ENCODE measurements around the gene HUS1. TPM values are rescaled to one million over a fixed set of nuclear protein-coding genes. Genes with fewer than 3 reads are reported as not detected.
A peak's percentile ranks its signal among the peaks of the same experiment; 100 is the strongest.

Gene HUS1
- total and polyA plus RNA-seq, 2 experiments from 2014 or later = 16.1 to 27.7 TPM

DNA sequence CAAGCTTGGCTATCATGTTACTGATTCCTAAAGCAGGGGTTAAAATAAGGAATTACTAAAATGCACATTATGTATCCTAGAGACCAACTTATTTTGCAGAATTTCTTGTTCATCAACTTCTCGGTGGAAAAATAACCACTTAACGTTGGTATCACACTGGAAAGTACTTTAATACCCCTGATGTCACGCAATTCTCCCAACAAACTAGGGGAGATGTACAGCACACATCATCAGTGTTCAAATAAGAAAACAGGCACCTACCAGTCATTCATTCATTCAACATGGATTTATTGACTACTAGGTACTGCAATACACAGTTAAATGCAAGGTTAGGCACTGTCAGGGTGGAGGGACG is 648 bp downstream of the HUS1 start:
- H3K4me1 ChIP-seq (ENCODE audit: insufficient read depth) = peaks cover 8% of the 10 kb centered on the region
- no peaks in the 10 kb centered on the region for H3K27me3 ChIP-seq
- H3K4me2 ChIP-seq = peak overlapping the region; percentile 82
- no peaks in the 10 kb centered on the region for H4K20me1 ChIP-seq (ENCODE audit: insufficient read depth, poor library complexity, severe bottlenecking)
- H3K27ac ChIP-seq = peak overlapping the region; percentile 95
- H3K9me3 ChIP-seq (ENCODE audit: low read depth) = no peaks in the 10 kb centered on the region
- peaks cover 14% of the 10 kb centered on the region for H3K79me2 ChIP-seq
- no peaks in the 10 kb centered on the region for H3K9me2 ChIP-seq (replicated peaks; ENCODE audit: insufficient read depth)
- peaks cover 3% of the 10 kb centered on the region for H3K36me3 ChIP-seq (replicated peaks; ENCODE audit: insufficient read depth, low read depth)
- 19% methylated on average over 4 of the region's 4 CpGs for WGBS (ENCODE audit: low lambda C conversion rate, missing lambda C conversion rate)
- peak overlapping the region; percentile 69 for H3K4me3 ChIP-seq
- H2AFZ ChIP-seq = peak overlapping the region; percentile 74
- TF ChIP-seq, protein P1, sequence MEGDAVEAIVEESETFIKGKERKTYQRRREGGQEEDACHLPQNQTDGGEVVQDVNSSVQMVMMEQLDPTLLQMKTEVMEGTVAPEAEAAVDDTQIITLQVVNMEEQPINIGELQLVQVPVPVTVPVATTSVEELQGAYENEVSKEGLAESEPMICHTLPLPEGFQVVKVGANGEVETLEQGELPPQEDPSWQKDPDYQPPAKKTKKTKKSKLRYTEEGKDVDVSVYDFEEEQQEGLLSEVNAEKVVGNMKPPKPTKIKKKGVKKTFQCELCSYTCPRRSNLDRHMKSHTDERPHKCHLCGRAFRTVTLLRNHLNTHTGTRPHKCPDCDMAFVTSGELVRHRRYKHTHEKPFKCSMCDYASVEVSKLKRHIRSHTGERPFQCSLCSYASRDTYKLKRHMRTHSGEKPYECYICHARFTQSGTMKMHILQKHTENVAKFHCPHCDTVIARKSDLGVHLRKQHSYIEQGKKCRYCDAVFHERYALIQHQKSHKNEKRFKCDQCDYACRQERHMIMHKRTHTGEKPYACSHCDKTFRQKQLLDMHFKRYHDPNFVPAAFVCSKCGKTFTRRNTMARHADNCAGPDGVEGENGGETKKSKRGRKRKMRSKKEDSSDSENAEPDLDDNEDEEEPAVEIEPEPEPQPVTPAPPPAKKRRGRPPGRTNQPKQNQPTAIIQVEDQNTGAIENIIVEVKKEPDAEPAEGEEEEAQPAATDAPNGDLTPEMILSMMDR (IDR thresholded peaks at IDR 0.05; ENCODE audit: poor library complexity) = no peak
- TF ChIP-seq EZH2 (IDR thresholded peaks at IDR 0.05; ENCODE audit: borderline replicate concordance) (no peak), EZH2phosphoT487 (IDR thresholded peaks at IDR 0.05; ENCODE audit: low read depth, severe bottlenecking, unreplicated experiment) (no peak)
- no peak for DNase-seq (ENCODE audit: low spot score)

DNA sequence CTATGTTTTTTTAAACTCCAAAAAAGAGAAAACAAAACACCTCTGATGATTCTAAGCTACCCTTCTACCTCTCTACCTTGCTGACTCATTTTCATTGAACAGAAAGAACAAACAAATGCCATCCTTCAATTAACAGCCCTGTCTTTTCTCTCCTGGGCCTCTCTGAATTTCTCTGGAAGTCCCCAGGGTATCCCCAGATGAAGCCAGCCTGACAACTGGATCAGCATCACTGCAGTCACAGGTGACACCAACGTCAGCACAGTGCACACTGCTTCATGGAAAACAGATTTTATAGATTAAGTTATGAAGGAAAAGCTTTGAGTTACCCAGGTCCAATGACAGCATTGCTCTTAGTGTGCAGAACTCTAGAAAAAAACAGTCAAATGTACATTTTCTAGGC is 5.7 kb downstream of the HUS1 start:
- Histone ChIP-seq H3K9me2 (replicated peaks; ENCODE audit: insufficient read depth) (no peaks in the 10 kb centered on the region), H3K36me3 (replicated peaks; ENCODE audit: insufficient read depth, low read depth) (peaks cover 3% of the 10 kb centered on the region), H2AFZ (no peak overlapping the region), H3K9me3 (ENCODE audit: low read depth) (no peaks in the 10 kb centered on the region), H3K4me3 (no peak overlapping the region), H3K79me2 (peaks cover 14% of the 10 kb centered on the region), H3K4me2 (no peak overlapping the region), H3K27me3 (no peaks in the 10 kb centered on the region), H3K27ac (no peak overlapping the region), H4K20me1 (ENCODE audit: insufficient read depth, poor library complexity, severe bottlenecking) (no peaks in the 10 kb centered on the region), H3K4me1 (ENCODE audit: insufficient read depth) (peaks cover 12% of the 10 kb centered on the region)
- DNase-seq (ENCODE audit: low spot score) = no peak
- WGBS (ENCODE audit: low lambda C conversion rate, missing lambda C conversion rate) = 96% methylated on average over 1 of the region's 1 CpG
- TF ChIP-seq, protein P1 (IDR thresholded peaks at IDR 0.05; ENCODE audit: poor library complexity) = no peak
- TF ChIP-seq EZH2phosphoT487 (IDR thresholded peaks at IDR 0.05; ENCODE audit: low read depth, severe bottlenecking, unreplicated experiment) (no peak), EZH2 (IDR thresholded peaks at IDR 0.05; ENCODE audit: borderline replicate concordance) (no peak)

DNA sequence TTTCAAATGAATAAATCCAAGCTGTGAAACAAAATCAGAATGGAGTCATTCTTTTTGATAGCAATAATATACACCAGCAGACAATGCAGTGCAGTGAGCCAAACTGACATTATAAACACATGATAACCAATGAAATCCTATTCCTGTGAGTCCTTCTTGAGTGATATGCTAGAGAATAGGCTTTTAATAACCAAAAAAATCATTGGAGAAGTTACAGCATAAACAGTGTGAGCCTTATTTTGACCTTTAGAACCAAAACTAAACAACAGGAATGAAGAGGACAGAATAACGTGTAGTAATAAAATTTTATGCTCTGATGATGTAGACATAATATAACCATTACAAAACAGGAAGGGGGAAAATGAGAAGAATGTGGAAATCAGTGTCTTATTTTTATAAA is 8.7 kb downstream of the HUS1 start:
- peak overlapping the region; percentile 2 for H3K4me2 ChIP-seq
- no peaks in the 10 kb centered on the region for H3K36me3 ChIP-seq (replicated peaks; ENCODE audit: insufficient read depth, low read depth)
- no peaks in the 10 kb centered on the region for H3K9me3 ChIP-seq (ENCODE audit: low read depth)
- H3K27me3 ChIP-seq = no peaks in the 10 kb centered on the region
- 54% methylated on average over 1 of the region's 1 CpG for WGBS (ENCODE audit: low lambda C conversion rate, missing lambda C conversion rate)
- DNase-seq (ENCODE audit: low spot score) = no peak
- no peaks in the 10 kb centered on the region for H3K79me2 ChIP-seq
- TF ChIP-seq EZH2 (IDR thresholded peaks at IDR 0.05; ENCODE audit: borderline replicate concordance) (no peak), EZH2phosphoT487 (IDR thresholded peaks at IDR 0.05; ENCODE audit: low read depth, severe bottlenecking, unreplicated experiment) (no peak)
- TF ChIP-seq, protein P1 (IDR thresholded peaks at IDR 0.05; ENCODE audit: poor library complexity) = no peak
- H3K27ac ChIP-seq = peak overlapping the region; percentile 26
- peaks cover 5% of the 10 kb centered on the region for H3K4me1 ChIP-seq (ENCODE audit: insufficient read depth)
- H3K9me2 ChIP-seq (replicated peaks; ENCODE audit: insufficient read depth) = no peaks in the 10 kb centered on the region
- no peak overlapping the region for H2AFZ ChIP-seq
- H4K20me1 ChIP-seq (ENCODE audit: insufficient read depth, poor library complexity, severe bottlenecking) = no peaks in the 10 kb centered on the region
- H3K4me3 ChIP-seq = no peak overlapping the region

Measured in hepatocyte (in vitro differentiated cells).